ENCODE measurements around the gene EXO1.

DNA sequence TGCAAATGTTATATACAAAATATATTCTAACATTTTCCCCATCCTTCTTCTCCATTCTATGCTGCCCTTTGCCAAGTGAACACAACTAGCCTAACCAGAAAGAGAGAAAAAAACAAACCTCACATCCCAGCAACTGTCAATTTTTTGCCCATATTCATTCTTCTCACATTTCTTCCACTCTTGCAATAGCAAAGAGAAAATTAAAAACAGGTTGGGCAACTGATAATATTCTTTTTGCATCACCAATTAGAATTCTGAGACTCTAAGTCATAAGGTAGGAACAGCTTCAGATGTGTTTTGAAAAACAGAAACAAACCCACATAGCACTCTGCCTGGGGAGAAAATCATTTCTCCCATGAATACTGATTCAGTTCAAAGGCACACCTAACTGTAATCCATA lies 25.2 kb upstream of the EXO1 start:
- TF ChIP-seq, protein P1, sequence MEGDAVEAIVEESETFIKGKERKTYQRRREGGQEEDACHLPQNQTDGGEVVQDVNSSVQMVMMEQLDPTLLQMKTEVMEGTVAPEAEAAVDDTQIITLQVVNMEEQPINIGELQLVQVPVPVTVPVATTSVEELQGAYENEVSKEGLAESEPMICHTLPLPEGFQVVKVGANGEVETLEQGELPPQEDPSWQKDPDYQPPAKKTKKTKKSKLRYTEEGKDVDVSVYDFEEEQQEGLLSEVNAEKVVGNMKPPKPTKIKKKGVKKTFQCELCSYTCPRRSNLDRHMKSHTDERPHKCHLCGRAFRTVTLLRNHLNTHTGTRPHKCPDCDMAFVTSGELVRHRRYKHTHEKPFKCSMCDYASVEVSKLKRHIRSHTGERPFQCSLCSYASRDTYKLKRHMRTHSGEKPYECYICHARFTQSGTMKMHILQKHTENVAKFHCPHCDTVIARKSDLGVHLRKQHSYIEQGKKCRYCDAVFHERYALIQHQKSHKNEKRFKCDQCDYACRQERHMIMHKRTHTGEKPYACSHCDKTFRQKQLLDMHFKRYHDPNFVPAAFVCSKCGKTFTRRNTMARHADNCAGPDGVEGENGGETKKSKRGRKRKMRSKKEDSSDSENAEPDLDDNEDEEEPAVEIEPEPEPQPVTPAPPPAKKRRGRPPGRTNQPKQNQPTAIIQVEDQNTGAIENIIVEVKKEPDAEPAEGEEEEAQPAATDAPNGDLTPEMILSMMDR (IDR thresholded peaks at IDR 0.05; ENCODE audit: extremely low read depth in 1 of 2, insufficient read depth in 1 of 2, low read depth in 1 of 2, low read length in 2 of 2) = no peak
- TF ChIP-seq MYC (IDR thresholded peaks at IDR 0.05; ENCODE audit: low read depth, low read length) (no peak), POLR2AphosphoS5 (IDR thresholded peaks at IDR 0.05; ENCODE audit: insufficient read depth, low read depth, low read length) (no peak)
